Activated T-cell treated with anti-CD3 and anti-CD28 coated beads for 1 hour (primary cell): ENCODE measurements around the gene HECTD4.

ENCODE experiments used
- DNase-seq: peaks from one replicate; pipeline ENCODE4 v3.0.0-alpha.2; 2020; ENCODE audit warnings: low read depth

HECTD4 gene

DNA sequence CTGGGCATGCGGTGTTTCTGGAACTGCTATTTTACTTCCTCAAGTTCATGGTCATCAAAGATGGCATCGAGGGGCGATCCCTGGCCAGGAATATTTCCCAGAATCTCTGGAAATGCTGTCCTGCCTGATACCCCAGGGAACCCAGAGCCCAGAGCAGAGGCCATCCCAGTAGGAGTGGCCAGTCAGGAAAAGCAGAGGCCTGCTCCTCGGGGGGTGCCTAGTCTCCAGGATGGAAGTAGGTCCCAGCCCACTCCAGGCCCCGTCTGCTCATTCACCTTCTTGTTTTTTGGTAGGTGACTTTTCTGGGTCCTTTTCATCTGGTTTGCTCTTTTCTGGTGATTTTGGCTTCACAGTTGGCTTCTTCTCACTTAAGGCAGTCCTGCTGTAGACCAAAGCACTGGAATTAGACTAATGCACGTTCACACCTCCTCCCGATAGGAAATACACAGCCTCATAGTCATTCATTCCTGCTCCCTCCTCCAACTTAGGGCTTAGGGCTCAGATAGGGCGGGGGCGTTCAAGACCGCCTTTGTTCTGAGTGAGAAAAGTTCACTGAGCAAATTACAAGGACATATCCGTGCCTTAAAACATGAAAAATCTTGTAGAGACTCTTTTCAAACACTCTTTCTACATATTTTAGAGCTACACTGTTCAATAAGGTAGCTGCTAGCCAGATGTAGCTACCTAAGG lies 205.8 kb downstream of the HECTD4 start:
- no peak for DNase-seq

- DNase-seq, result no peak
Observed at GRCh38 chr12:112175361-112176155, 206.7 kb downstream of the HECTD4 start.

GRCh38 chr12:112172556-112173324 lies 209.5 kb downstream of the HECTD4 start:
- DNase-seq, result no peak

GRCh38 chr12:112170971-112171596 lies 211.1 kb downstream of the HECTD4 start:
- DNase-seq, result no peak

GRCh38 chr12:112170376-112170775 lies 211.9 kb downstream of the HECTD4 start:
- no peak for DNase-seq

GRCh38 chr12:112169966-112170365 lies 212.3 kb downstream of the HECTD4 start:
- no peak for DNase-seq

GRCh38 chr12:112169161-112169872 lies 212.9 kb downstream of the HECTD4 start:
- DNase-seq, result no peak

- DNase-seq, result no peak
Observed at GRCh38 chr12:112168561-112168971, 213.7 kb downstream of the HECTD4 start.

- DNase-seq, result no peak
Observed at GRCh38 chr12:112167718-112168525, 214.3 kb downstream of the HECTD4 start.

- DNase-seq, result no peak
Observed at GRCh38 chr12:112167031-112167461, 215.2 kb downstream of the HECTD4 start.

- DNase-seq, result no peak
Observed at GRCh38 chr12:112166051-112167015, 215.9 kb downstream of the HECTD4 start.

GRCh38 chr12:112165624-112166023 lies 216.6 kb downstream of the HECTD4 start:
- no peak for DNase-seq

GRCh38 chr12:112164011-112164660 lies 218.1 kb downstream of the HECTD4 start:
- DNase-seq, result no peak

DNA sequence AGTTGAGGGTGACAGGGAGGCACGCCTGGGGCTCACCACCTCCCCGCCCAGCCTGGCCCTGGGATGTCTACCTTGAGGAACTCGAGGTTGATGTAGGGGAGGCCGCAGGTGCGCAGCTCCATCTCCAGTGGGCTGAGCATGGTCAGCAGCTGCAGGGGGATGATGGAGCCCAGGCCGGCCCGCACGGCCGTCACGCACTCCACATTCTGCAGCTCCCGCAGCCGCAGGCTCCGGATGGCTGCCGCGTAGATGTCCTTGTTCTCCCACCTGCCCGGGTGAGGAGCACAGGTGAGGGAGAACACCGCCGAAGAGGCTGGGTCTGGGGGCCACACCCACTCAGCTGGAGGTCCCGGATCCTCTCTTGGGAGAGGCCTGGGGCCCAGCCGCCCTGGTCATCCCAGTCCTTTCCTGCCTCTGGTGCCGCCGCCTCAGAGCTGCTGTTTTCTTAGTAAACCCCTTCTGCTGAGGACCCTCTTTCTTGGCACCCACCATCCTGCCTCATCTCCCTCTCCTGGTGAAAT lies 218.7 kb downstream of the HECTD4 start:
- no peak for DNase-seq

GRCh38 chr12:112163056-112163455 lies 219.2 kb downstream of the HECTD4 start:
- no peak for DNase-seq

GRCh38 chr12:112162241-112162790 lies 219.9 kb downstream of the HECTD4 start:
- no peak for DNase-seq

- DNase-seq, result no peak
Observed at GRCh38 chr12:112161711-112162110, 220.5 kb downstream of the HECTD4 start.

GRCh38 chr12:112160611-112161010 lies 221.6 kb downstream of the HECTD4 start:
- no peak for DNase-seq
